GM12878 (cell line): ENCODE data around the gene PCED1B. TPM values are rescaled to one million over a fixed set of nuclear protein-coding genes. Genes with fewer than 3 reads are reported as not detected.
A peak's percentile ranks its signal among the peaks of the same experiment; 100 is the strongest.

Experiments used
- ATAC-seq: fragments of 200-7000 bp; cut with Tn5 transposase; 3 replicates; pipeline ENCODE4 v1.9.1; 2020; ENCODE audit warnings: mild to moderate bottlenecking, moderate library complexity
- BruUV-seq: library from RNA; stranded (reverse); fragments of 400-500 nt; replicated peaks from 2 replicates; lab custom pipeline; 2021; lab: Mats Ljungman, UMichigan
- CTCF ChIA-PET: fragments of 300-600 bp; sonication (Branson Sonifier 250); formaldehyde crosslinking; extraction: SDS; loops from one replicate; lab custom pipeline; 2021; ENCODE audit warnings: inconsistent platforms; lab: Yijun Ruan, JAX
- POLR2A ChIA-PET: fragments of 350-600 bp; formaldehyde crosslinking; extraction: SDS; loops from one replicate; lab custom pipeline; 2021; ENCODE audit warnings: inconsistent platforms; lab: Charles Lee
- RAD21 ChIA-PET: fragments of 300-600 bp; sonication (Branson Sonifier 250); formaldehyde crosslinking; loops from one replicate; lab custom pipeline; 2023; ENCODE audit warnings: antibody characterized with exemption; ENCODE audit not compliant: unreplicated experiment; lab: Charles Lee
- SMC1A ChIA-PET: fragments of 300-600 bp; sonication (Branson Sonifier 250); formaldehyde crosslinking; loops from one replicate; lab custom pipeline; 2023; ENCODE audit not compliant: unreplicated experiment, uncharacterized antibody; lab: Charles Lee
- DNase-seq: peaks from one replicate; pipeline ENCODE4 v3.0.0-alpha.2; 2011; ENCODE audit warnings: low read depth, low spot score
- FAIRE-seq: peaks from 3 replicates; lab custom pipeline; 2011; peaks lifted over from hg19 to GRCh38; lab: Jason Lieb, UNC
- H2AFZ ChIP-seq: 2 replicates; pipeline ENCODE4 v1.6.0; 2011; ENCODE audit warnings: low read depth, low read length, control low read depth; ENCODE audit not compliant: control insufficient read depth
- H3K27ac ChIP-seq: 2 replicates; pipeline ENCODE4 v1.5.1; 2011; ENCODE audit warnings: control low read depth; ENCODE audit not compliant: control insufficient read depth, insufficient read depth
- H3K27me3 ChIP-seq, 2 experiments: replicated peaks in 1 of 2; 2 replicates each; pipeline versions ENCODE4 v1.6.0 to v1.6.1; 2011; ENCODE audit warnings: low read length in 1 of 2; ENCODE audit not compliant: control insufficient read depth in 2 of 2, insufficient read depth in 2 of 2
- H3K36me3 ChIP-seq, 2 experiments: 2 replicates each; pipeline ENCODE4 v1.5.1; 2011; ENCODE audit warnings: low read length in 1 of 2; ENCODE audit not compliant: control insufficient read depth in 2 of 2, insufficient read depth in 2 of 2
- H3K4me1 ChIP-seq: 2 replicates; pipeline ENCODE4 v1.6.1; 2011; ENCODE audit warnings: mild to moderate bottlenecking, low read length, moderate library complexity, mixed read lengths; ENCODE audit not compliant: control insufficient read depth, insufficient read depth
- H3K4me2 ChIP-seq: 2 replicates; pipeline ENCODE4 v1.6.0; 2011; ENCODE audit warnings: control low read depth; ENCODE audit not compliant: control insufficient read depth, insufficient read depth
- H3K4me3 ChIP-seq: fragments of 200-600 bp; sonication (generic); 2 replicates; pipeline ENCODE4 v1.5.1; 2016
- H3K79me2 ChIP-seq: 2 replicates; pipeline ENCODE4 v1.6.0; 2011; ENCODE audit warnings: low read length; ENCODE audit not compliant: control insufficient read depth, insufficient read depth
- H3K9ac ChIP-seq: 2 replicates; pipeline ENCODE4 v1.8.0; 2011; ENCODE audit warnings: low read length, control low read depth, mixed read lengths; ENCODE audit not compliant: control insufficient read depth, insufficient read depth
- H3K9me3 ChIP-seq: replicated peaks from 3 replicates; pipeline ENCODE4 v1.5.1; 2011; ENCODE audit warnings: mild to moderate bottlenecking, low read length; ENCODE audit not compliant: control insufficient read depth, insufficient read depth
- H4K20me1 ChIP-seq: 2 replicates; pipeline ENCODE4 v1.6.0; 2011; ENCODE audit not compliant: control insufficient read depth, insufficient read depth
- E2F8 ChIP-seq: fragments of 450-650 bp; IDR thresholded peaks from 2 replicates; pipeline ENCODE4 v1.6.1; 2018; ENCODE audit warnings: mild to moderate bottlenecking, low read depth, moderate library complexity; ENCODE audit not compliant: partially characterized antibody
- FOS ChIP-seq: IDR thresholded peaks from 3 replicates; pipeline ENCODE4 v1.6.1; 2011; ENCODE audit warnings: borderline replicate concordance; ENCODE audit not compliant: insufficient read length; ENCODE audit errors: extremely low read depth
- ZBTB40 ChIP-seq: fragments of 450-650 bp; IDR thresholded peaks from 2 replicates; pipeline ENCODE4 v1.6.1; 2016; ENCODE audit warnings: mild to moderate bottlenecking, moderate library complexity, borderline replicate concordance
- WGBS: methylation state at CpG from one replicate; pipeline ENCODE4 v1.1.6; 2016; ENCODE audit warnings: low lambda C conversion rate; ENCODE audit not compliant: insufficient replicate concordance, insufficient coverage; ENCODE audit errors: missing lambda C conversion rate; 5-methylcytosine and 5-hydroxymethylcytosine counted together
- in situ Hi-C: fragments of 300-500 bp; cut with MboI; formaldehyde crosslinking; loops from 9 replicates; pipeline ENCODE4 v1.14.3; 2018; ENCODE audit warnings: mixed read lengths
- intact Hi-C: fragments of 100-400 bp; cut with micrococcal nuclease; formaldehyde crosslinking; loops from one replicate; pipeline ENCODE4 v1.14.2; 2022; ENCODE audit not compliant: unreplicated experiment
- polyA plus RNA-seq, 11 experiments: library from polyadenylated mRNA; depleted of rRNA in 4 of 11; unstranded in 6 of 11; stranded (reverse) in 5 of 11; fragments of >200 nt; fragmentation: Nextera tagmentation in 4 of 11; fragmentation: Illumina TruSeq in 1 of 11; extraction: Ambion mirVana in 4 of 11; extraction: Trizol in 1 of 11; gene quantifications; 1 replicate in 1 of 11; 2 replicates in 10 of 11; pipeline versions ENCODE4 v1.2.1 to v1.2.3, GENCODE V29; 2011 to 2016; ENCODE audit warnings: inconsistent platforms in 2 of 11, missing spikeins in 2 of 11, low read depth in 1 of 11
- total RNA-seq, 4 experiments: library from RNA; depleted of rRNA in 3 of 4; stranded (reverse); fragments of >200 nt in 3 of 4; fragmentation: Illumina TruSeq in 1 of 4; extraction: Trizol in 1 of 4; gene quantifications; 2 replicates each; pipeline versions ENCODE4 v1.2.1 to v1.2.3, GENCODE V29; 2013 to 2021

Gene PCED1B
- total and polyA plus RNA-seq, 10 of the 15 experiments (the other 5 are each of a cell fraction or from before 2014, with no cell fraction given): 0.80 to 8.8 (median 3.0) TPM

GRCh38 chr12:47214001-47214619, 134.7 kb downstream of the PCED1B start:
- Histone ChIP-seq H4K20me1 (no peaks in the 10 kb centered on the region), H3K9me3 (no peaks in the 10 kb centered on the region; the same call in 2 of the 3 replicates), H3K4me1 (peaks cover 25% of the 10 kb centered on the region), H3K79me2 (no peaks in the 10 kb centered on the region), H3K27me3 (no peaks in the 10 kb centered on the region), H2AFZ (no peak overlapping the region), H3K27ac (no peak overlapping the region), H3K9ac (no peak overlapping the region), H3K36me3 (no peaks in the 10 kb centered on the region), H3K4me2 (0 out of 2 replicates have a peak overlapping the region, but pooled peaks have one; percentile 10), H3K4me3 (no peak overlapping the region)
- intact Hi-C loops: no loop called here
- POLR2A ChIA-PET: interaction anchor here (1.0 kb wide), 1 partner anchor 14 kb away, joined by 3 read pairs; no protein-coding TSS in a partner anchor
- CTCF ChIA-PET: interaction anchor here (0.9 to 1.3 kb wide), 4 partner anchors 20 to 181 kb away, joined by 3 to 8 read pairs (median 3); no protein-coding TSS in a partner anchor
- 33% methylated on average over 3 of the region's 3 CpGs for WGBS
- SMC1A ChIA-PET: interaction anchor here (0.8 to 1.5 kb wide), 9 partner anchors 9 to 597 kb away, joined by 3 to 7 read pairs (median 3); partner anchors contain the start of gene RPAP3
- ATAC-seq: no peak
- in situ Hi-C loops: no loop called here
- TSS peak; percentile 54 for BruUV-seq
- RAD21 ChIA-PET: interaction anchor here (0.6 to 2.7 kb wide), 4 partner anchors 12 to 135 kb away, joined by 3 to 7 read pairs (median 4); partner anchors contain the start of gene PCED1B
- no peak for DNase-seq
- TF ChIP-seq ZBTB40 (peak; percentile 61; the same call in 1 of the 2 replicates), FOS (no peak), E2F8 (no peak)
- no peak for FAIRE-seq
